Esophagus squamous epithelium (tissue), 4 donors: Measurements from ENCODE around the gene ACSF2.

Experiments
- CTCF ChIP-seq, 6 experiments: fragments of 450-650 bp in 4 of 6; fragments of 200-600 bp in 2 of 6; sonication (generic) in 2 of 6; IDR thresholded peaks; one replicate each; pipeline ENCODE4 v1.5.1; 2016 to 2019; ENCODE audit warnings: antibody characterized with exemption in 6 of 6, mild to moderate bottlenecking in 4 of 6, moderate library complexity in 4 of 6
- POLR2A ChIP-seq, 4 donors: fragments of 450-650 bp; IDR thresholded peaks; one replicate each; pipeline ENCODE4 v1.6.1; 2017; ENCODE audit warnings: antibody characterized with exemption in 4 of 4, mild to moderate bottlenecking in 4 of 4, moderate library complexity in 3 of 4

GRCh38 chr17:50480142-50480764, 54.2 kb downstream of the ACSF2 start:
- TF ChIP-seq CTCF (IDR thresholded peaks at IDR 0.05): no peak
- no peak for TF ChIP-seq POLR2A (IDR thresholded peaks at IDR 0.05)
